Stimulated activated CD8-positive, alpha-beta memory T cell treated with anti-CD3 and anti-CD28 coated beads, Interleukin-4, amount 100 ng/mL, for 4 hours (primary cell): Measurements from ENCODE around the gene SSBP4.
A peak's percentile ranks its signal among the peaks of the same experiment; 100 is the strongest.

Source experiments
- DNase-seq, 2 donors: peaks; one replicate each; pipeline ENCODE4 v3.0.0-alpha.2; 2020; ENCODE audit warnings: low read depth in 2 of 2, low spot score in 1 of 2

SSBP4 gene

DNA sequence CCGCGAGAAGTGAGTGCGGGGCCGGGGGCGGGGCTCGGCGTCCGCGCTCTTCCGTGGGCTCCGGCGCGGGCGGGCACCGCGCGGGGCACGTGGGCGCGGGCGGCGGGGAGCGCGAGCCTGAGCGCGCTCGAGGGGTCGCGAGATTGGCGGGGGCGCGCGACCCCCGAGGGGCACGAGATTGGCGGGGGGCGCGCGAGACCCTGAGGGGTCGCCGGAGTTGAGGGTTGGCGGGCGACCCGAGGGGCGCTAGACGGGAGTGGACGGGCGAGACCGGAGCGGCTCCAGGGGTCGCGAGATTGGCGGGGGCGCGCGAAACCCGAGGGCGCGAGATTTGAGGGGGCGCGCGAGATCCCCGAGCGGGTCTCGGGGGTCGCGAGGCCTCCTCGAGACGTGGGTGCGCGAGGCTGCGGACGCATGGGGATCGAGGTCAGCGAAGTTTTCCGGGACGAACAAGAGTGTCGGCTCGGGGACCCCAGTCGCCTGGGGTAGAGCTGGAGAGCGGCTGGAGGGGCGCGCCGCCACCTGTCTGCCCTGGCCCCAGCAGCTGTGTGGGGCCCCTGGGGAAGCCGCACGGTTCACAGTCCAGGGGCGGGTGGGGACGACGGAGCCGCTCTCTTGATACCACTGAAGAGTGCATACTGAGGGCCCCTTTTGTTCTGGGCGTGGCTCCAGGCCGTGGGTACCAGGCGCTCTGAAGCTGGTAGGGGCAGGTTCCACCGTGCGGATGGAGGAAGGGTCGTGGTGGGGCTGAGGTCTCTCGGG, 682 bp downstream of the SSBP4 start:
- DNase-seq: no peak

DNA sequence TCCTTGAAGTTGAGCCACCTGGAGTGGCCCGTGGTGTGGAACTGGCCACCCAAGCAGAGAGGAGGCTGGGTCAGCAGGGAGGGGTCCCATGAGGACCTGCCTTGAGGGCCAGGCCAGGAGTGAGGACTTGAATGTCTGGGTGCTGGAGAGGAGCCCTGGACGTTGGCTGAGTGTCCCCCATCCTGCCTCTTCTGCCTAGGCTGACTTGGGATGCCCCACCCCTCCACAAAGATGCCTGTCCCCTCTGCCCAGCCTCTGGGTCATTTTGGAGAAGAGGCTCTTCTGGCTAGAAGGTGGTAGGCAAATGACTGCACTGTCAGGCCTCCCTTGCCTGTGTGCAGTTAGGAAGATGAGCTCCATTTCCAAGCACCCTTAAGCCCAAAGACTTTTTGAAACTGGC, 1.7 kb downstream of the SSBP4 start:
- DNase-seq: no peak

DNA sequence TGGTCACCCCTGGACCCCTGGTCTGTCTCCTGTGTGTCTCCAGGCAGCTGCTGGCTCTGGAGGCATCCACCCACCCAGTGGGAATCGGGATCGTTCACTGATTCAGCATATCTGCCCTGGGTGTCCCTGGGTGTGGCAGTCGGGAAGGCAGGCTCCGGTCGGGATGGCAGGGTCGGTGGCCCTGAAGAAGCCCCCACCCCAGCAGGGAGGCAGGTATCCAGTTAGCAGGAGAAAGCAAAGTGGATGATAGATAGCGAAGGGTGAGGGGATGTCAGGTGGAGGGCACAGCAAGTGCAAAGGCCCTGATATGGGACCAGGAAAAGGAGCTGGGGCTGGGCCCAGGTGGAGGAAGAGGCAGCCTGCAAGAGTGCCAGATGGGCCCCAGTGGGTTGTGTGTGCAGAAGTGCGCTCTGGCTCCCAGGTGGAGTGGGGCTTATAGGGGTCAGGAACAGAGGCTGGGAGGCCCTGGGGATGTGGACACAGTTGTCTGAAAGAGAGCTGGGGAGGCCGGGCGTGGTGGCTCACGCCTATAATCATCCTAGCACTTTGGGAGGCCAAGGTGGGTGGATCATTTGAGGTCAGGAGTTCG, 2.3 kb downstream of the SSBP4 start:
- DNase-seq: no peak

DNA sequence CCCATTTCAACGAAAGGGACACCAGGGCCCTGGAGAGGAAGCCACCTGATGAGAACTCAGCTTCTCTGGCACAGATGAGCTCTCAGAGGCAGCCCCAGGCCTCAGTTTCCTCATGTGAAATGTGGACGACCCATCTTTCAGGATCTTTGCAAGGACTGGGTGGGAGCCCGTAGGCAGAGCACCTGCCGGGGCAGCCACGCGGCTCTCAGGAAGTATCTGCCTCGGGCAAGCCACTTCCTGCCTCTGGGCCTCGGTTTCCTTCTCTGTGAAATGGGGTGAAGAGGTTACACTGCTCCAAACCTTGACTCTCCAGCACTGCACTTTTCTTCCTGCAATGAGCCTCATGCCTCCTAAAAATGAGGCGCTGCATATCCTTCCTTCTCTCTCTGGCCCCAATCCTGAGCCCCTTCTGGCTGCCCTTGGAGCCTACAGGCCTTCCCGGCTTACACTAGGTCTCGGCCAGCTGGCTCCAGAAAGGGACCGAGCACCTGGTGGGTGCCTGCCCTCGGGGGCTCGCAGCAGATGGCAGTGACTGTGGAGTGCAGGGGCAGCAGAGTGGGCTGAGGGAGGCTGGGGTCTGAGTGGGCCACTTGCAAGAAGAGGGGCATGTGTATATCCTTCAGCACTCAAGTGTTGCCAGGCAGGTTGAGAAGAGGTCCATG, 3.5 kb downstream of the SSBP4 start:
- DNase-seq: no peak

DNA sequence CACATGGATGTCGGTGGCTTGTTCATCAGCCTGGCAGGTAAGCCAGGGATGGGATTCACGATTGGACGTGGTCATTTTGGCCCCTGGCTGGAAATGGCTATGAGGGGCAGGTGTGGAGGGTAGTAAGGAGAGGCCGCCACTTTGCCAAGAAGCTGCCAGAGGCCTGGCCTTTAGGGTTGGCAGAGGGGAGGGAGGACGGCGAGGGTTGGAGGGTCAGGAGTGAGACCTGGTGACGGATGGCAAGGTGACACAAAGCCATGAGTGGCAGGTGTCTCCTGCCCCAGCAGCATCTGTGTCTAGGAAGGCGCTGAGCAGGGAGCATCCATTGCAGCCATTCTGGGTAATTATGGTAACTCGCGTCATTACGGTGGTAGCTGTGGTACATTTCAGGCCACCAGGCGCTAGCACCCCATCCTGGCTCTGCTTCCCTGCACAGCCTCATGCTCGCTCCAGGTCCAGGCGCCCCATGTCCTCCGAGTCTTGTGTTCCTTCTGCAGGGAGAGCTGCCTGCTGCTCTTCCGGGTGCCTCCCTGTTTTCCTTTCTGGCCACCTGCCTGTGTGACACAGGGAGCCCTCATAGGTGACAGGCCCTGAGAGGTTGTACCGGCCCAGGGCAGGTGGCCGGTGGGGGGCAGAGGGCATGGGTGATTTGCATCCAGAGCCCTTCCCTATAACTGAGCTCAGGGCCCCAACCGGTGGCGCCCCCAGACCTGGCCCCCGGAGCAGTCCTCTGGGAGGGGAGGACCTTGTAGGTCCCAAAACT, 4.2 kb downstream of the SSBP4 start:
- no peak for DNase-seq

DNA sequence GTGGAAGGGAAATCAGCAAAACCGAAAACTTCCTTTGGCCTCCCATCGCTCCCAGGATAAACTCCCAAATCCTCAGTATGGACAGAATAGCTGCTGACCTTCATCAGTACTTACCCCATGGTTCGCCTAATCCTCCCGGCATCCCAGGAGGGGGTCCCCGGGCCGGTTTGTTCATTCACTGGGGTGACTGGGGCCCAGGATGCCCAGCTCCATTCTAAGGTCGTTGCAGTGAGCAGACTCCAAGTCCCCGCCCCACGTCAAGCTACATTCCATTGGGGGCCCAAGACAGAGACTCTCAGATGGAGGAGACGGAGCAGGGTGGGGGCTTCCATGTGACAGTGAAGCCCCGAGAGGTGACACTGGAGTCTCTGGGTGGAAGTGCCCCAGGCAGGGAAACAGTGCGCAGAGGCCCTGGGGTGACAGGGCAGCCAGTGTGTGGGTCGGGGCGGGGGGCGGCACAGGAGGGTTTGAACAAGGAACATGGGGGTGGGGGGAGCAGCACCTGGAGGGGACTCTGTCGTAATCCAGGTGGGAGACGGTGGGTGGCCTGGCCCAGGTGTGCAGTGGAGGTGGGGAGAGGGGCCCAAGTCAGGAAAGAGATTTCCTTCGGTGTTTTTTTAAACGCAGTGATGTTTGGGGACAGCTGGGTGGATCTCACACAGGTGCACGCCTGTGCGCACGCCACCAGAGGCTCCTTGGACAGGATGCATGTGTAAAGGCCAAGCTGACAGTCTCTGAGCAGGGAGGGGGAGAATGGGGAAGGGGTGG, 5.1 kb downstream of the SSBP4 start:
- DNase-seq: no peak

DNA sequence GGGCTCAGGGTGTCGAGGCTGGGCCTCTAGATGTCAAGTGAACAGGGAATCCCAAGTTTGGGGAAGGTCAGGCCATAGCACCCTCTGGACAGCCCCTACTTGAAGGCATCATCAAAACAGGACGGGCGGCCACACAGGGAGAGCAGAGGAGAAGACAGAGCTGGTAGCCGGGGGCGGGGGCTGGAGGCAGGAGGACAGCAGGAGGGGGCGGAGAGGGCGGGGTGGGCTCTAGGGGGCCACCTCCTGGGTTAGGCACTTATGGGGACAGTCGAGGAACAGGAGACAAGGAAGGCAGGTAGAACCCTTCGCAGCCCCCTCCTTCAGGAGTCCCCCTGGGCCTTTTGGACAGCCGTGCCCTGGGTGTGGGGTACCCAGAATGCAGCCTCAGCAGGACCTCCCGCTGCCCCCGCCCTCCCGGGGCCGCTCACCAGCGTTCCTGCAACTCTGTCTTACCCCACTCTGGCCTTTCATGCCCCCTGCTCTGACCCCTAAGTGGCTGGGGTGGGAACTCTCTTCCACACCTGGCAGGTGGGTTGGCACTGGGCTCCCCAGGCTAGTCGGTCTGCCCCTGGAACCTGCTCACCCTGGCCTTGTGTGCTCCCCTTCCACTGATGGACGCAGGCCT, 5.8 kb downstream of the SSBP4 start:
- no peak for DNase-seq

DNA sequence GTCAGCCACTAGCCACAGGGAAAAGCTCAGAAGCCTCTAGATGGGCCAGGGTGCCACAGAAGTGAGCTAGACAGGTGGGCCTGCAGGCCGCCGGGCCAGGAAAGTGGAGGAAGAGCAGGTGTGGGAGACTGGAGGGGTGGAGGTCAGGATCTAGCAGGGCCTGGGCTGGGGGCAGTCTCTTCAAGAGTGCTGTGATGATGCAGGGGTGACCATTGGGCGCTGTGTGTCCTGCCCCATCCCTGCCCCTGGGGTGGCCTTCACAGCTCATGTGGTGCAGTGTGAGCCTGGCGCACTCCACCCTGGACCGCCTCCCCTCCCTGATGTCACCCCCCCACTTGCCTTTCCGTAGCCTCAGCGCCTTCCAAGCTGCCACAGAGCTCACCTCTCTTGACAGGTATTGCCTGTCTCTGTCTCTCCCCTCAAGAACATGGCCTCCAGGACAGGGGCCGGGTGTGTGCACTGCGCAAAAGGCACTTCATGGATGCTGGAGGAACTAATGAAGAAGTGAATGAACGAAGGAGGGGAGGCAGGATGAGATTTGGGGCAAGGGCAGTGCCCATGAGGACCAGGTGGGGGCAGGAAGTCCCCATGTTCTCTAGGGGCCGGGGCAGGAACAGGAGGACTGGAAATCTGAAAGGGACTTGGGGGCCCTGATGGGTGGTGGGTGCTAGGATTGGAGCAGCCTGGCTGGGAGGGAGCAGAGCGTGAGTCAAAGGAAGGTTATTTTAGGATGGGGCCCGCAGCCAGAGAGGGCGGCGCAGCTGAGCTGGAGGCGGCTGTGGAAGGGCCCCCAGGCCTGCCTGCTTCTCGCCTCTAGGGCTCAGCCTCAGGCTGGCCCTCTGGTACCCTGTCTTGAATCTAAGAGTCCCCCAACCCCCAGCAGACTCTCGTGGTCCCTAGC, 6.6 kb downstream of the SSBP4 start:
- DNase-seq: no peak

DNA sequence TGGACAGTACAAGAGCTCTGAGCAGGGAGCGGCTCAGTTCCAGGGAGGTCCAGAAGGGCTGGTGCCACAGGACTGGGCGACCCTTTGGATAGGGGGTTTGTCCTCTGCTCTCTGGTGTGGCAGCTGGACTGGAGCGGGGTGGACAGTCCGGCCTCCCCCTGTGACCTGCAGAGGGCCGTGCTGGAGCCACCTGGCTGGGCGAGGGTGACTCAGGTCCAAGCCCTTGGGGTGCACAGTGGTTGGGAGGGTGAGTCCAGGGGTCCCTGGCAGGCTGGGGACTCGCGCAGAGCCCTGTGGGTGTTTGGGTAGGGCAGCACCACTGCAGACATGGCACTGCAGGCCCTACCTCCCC, 7.2 kb downstream of the SSBP4 start:
- DNase-seq: no peak

DNA sequence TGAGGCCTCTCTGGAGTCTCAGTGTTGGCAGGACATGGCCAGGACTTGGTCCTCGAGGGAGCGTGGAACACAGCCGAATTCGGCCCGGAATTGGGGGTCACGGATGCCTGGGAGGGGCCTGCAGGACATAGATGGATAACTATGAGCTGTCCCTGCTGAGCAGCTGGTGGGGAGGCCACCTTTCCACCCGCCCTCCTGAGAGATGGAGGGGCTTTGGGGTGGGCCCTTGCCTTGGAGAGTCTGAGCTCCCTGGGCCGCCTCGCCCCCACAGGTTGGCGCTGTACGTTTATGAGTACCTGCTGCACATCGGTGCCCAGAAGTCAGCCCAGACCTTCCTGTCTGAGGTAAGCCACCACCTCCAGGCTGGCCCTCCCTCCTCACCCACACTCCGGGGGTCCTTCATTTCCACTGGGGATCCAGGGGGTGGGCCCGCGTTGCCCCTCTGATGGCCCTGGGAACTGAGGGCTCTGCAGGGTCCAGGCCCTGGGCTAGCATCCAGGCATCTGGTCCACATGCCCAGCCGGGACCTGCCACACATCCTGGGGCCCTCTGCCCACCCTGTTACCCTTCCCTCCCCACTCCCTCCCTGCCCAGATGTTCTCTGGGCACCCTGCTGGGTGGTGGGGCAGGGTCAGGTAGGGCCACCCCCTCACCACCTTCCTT, 8.0 kb downstream of the SSBP4 start:
- no peak for DNase-seq

DNA sequence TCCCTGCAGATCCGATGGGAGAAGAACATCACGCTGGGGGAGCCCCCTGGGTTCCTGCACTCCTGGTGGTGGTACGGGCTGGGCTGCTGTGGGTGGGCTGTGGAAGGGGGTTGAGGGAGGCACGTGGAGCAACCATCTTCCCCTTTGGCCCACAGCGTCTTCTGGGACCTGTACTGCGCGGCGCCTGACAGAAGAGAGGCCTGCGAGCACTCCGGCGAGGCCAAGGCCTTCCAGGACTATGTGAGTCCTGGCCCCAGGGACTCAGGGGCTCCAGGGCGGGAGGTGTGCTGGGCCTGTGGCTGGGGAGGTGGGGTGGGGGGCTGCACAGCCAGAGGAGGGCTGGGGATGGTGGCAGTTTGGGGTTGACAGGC, 8.5 kb downstream of the SSBP4 start:
- no peak for DNase-seq

DNA sequence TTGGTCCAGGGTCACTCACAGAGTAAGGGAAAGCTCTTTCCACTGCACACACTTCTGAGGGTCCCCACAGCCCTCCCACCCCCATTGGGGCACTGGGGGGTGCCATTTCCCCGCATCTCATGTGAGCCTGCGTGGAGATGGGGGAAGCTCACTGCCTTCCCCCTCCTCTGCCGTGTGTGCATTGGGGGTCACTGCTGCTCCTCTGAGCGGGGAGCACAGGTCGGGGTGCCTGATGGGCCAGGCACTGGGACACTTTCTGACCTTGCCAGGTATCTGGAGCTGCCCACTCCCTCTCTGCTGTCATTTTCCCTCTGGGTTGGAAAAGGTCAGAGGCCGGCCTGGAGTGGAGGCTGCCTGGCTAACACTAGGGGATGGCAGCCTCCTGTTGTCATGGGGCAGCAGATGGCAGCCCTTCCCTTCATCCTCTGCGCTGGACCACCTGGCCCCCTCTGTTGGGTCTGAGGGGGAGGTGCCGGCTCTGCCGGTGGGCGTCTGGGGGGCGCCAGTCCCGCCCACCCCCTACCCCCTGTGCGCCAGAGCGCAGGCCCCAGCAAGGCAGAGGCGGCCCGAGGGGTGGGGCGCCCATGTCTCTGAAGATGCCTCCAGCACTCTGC, 9.1 kb downstream of the SSBP4 start:
- no peak for DNase-seq

DNA sequence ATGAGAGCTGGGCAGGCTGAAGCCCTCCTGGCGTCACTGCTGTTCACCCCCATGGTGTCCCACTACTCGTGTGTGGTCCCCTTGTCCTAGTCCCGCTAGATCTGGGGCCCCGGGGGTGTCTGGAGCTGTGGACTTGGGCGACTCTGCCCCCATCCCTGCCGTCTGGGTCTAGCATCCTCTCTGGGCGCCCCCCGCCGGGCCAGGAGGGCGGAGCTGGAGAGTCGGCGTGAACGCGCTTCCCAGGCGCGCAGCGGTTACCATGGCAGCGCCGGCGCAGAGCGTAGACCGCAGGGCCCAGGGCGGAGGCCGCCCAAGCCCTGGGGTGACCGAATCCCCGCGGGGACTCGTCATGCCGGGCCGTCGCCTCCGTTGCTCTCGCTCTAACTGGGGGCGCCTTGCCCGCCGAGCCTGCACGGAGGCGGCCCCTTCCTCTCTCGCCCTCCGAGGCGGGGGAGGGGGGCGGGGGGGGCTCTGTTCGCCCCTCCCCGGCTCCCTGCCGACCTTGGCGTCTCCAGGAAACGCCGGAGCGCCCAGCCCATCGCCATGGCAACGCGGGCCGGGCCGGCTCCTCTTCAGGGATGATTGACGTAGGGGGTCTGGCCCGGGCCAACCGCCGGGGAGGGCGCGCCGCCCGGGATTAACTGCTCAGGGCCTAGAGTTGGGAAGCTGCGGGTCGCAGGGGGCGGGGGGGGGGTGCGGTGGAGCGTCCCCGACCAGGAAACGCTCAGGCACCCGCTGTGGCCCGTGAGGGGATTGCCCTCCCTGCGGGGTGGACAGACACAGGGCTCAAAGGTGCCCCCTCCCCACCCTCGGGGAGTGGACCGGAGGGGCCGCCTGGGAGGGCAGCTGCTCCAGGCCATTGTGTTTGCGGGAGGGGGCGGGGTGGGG, 9.8 kb downstream of the SSBP4 start:
- DNase-seq: peak; percentile 55 to 66

DNA sequence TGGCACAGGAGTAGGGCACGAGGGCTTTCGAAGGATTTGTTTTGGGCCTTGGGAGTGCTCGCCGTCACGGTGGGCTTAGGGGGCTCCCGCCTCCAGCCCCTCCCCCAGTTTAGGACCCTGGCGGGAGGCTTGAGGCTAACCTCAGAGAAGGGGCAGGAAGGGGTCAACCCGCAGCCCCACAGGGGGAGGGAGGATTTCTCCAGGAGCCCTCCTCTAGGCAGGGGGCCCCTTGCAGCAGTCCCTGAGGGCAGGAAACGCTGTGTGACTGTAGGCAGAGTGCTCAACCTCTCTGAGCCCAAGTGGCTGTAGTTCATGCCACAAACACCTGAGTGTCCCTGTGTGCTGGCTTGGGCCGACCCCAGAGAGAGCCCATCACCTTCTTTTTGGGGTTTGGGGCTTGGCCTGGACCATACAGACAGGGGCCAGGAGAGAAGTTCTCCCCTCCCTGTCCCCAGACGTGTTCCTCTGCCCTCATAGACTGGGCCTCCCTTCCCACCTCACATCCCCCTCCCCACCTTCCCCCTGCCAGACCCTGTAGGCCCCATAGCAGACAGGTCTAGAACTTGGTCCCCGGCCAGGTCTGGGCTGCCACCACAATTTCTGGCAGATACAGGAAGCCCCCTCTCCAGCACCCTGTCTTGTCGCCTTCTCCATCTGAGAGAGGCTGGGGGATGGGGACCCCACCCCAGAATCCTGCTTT, 10.7 kb downstream of the SSBP4 start:
- no peak for DNase-seq

DNA sequence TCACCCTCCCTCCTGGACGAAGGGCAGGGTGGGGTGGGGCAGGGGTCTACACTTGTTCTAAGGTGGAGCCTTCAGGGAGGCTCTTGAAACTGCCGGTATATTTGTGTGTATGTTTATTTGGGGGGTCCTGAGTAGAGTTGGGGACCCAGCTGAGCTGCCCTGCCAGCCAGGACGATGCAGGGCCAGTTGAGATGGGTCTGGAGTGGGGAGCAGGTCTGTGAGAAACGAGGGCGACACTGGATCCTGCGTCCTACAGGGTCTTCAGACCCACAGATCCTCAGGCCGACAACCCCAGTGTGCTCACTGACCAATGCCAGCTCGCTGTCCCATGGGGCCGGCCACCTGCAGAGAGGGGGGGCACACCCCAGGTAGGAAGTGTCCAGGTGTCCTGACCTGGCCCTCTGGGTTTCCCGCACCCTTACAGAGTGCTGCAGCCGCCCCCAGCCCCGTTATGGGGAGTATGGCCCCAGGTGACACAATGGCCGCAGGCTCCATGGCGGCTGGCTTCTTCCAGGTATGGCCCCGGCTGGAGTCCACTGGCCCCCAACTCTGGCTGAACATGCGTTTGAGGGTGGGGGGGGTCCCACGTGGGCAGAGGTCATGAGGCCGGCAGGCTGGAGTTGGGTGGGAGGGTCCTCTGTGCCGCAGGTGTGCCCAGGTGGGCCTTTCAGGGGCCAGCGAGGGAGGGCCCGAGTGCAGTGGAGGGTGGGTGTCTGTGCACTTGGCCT, 11.4 kb downstream of the SSBP4 start:
- no peak for DNase-seq

DNA sequence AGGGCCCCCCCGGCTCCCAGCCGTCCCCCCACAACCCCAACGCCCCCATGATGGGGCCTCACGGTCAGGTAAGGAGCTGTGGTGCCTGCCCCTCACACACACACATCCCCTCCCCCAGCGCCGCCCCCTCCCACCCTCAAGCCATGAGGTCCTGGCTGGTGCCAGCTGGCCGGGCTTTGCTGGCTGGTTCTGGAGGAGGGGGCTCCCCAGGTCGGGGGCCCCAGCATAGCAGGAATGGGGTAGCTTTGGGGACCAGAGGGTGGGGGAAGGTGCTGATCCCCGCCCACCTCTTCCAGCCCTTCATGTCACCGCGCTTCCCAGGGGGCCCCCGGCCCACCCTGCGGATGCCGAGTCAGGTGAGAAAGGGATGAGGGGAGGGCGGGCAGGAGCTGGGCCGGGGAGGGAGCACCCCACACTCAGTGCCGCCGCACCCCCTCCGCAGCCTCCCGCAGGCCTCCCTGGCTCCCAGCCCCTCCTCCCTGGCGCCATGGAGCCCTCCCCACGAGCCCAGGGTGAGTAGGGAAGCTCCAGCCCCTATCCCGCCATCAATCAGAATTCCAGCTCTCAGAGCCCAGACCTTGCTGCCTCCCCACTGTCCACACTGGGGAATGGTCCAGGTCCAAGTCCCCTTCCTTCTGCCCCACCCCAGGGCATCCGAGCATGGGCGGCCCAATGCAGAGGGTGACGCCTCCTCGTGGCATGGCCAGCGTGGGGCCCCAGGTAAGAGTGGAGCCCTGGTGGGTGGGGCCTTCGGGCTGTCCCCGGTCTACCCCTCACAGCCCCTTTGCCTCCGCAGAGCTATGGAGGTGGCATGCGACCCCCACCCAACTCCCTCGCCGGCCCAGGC, 12.4 kb downstream of the SSBP4 start:
- DNase-seq: no peak
